ENCODE data around the gene LIME1. TPM values are rescaled to one million over a fixed set of nuclear protein-coding genes. Genes with fewer than 3 reads are reported as not detected.

Gene LIME1
- total RNA-seq, 1 experiment from 2014 or later = 13.5 TPM

DNA sequence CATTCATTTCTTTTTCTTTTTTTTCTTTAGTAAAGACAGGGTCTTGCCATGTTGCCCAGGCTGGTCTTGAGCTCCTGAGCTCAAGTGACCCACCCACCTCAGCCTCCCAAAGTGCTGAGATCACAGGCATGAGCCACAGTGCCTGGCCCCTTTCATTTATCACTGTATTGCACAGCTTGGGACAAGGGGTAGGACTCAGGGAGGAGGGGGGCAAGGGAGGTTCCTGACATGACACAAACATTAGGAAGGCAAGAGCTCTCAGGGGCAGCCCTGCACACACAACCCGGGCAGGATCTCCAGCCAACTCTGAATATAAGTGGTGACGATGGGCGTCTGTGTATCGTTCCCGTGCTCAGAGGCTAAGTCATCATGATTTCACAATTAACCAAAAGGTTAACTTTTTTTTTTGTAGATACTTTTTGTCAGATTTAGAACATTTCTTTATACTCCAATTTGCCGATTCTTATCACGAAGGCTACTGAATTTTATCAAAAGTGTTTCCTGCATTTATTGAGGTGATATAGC is 23.0 kb downstream of the LIME1 start:
- no peak for DNase-seq
- no peak overlapping the region for H3K4me2 ChIP-seq (ENCODE audit: insufficient read depth, insufficient read length, low read length)
- Mint-ChIP-seq H3K4me1 (no peaks in the 10 kb centered on the region), H3K27me3 (ENCODE audit: low read depth) (no peaks in the 10 kb centered on the region; the same call in 1 of the 2 replicates), H3K9me3 (no peaks in the 10 kb centered on the region), H3K27ac (no peak overlapping the region), H3K36me3 (ENCODE audit: insufficient read depth in 1 of 3, low read depth in 3 of 3) (peaks cover 2 to 29% (median 3%) of the 10 kb centered on the region in 3 experiments; a peak in 5 of 7 replicates), H3K4me3 (no peak overlapping the region)
- no peak overlapping the region for H3K4ac ChIP-seq (ENCODE audit: low read depth, low read length)
- H4K5ac ChIP-seq (ENCODE audit: insufficient read length, low read depth, low read length) = no peak overlapping the region
- no peak overlapping the region for H3K14ac ChIP-seq (ENCODE audit: insufficient read depth, low read length)
- H3K79me2 ChIP-seq (ENCODE audit: insufficient read depth, low read length) = no peaks in the 10 kb centered on the region
- H4K20me1 ChIP-seq (ENCODE audit: control insufficient read depth, insufficient read depth, insufficient read length) = no peaks in the 10 kb centered on the region
- no peak overlapping the region for H2BK15ac ChIP-seq (ENCODE audit: low read depth, low read length)
- H3K18ac ChIP-seq (ENCODE audit: insufficient read length, low read depth, low read length) = no peak overlapping the region
- H3K23me2 ChIP-seq (ENCODE audit: insufficient read length, low read depth, low read length, poor library complexity, severe bottlenecking) = no peaks in the 10 kb centered on the region
- H4K91ac ChIP-seq (ENCODE audit: insufficient read length, low read depth, low read length) = no peak overlapping the region
- no peak overlapping the region for H2BK5ac ChIP-seq (ENCODE audit: insufficient read length, low read length)
- no peak overlapping the region for H3K9ac ChIP-seq (ENCODE audit: extremely low read depth, insufficient read length, low read length)
- H2AFZ ChIP-seq (ENCODE audit: low read length) = no peak overlapping the region
- no peaks in the 10 kb centered on the region; the same call in 1 of the 2 replicates for H3K27me3 ChIP-seq (ENCODE audit: insufficient read depth, low read length)
- no peak overlapping the region for H2BK12ac ChIP-seq (ENCODE audit: insufficient read length, low read depth, low read length)
- H4K8ac ChIP-seq (replicated peaks; ENCODE audit: insufficient read length, low read depth, low read length) = no peak overlapping the region
- no peak overlapping the region for H3K23ac ChIP-seq (ENCODE audit: insufficient read length, low read depth, low read length)
- TF ChIP-seq, protein P1, sequence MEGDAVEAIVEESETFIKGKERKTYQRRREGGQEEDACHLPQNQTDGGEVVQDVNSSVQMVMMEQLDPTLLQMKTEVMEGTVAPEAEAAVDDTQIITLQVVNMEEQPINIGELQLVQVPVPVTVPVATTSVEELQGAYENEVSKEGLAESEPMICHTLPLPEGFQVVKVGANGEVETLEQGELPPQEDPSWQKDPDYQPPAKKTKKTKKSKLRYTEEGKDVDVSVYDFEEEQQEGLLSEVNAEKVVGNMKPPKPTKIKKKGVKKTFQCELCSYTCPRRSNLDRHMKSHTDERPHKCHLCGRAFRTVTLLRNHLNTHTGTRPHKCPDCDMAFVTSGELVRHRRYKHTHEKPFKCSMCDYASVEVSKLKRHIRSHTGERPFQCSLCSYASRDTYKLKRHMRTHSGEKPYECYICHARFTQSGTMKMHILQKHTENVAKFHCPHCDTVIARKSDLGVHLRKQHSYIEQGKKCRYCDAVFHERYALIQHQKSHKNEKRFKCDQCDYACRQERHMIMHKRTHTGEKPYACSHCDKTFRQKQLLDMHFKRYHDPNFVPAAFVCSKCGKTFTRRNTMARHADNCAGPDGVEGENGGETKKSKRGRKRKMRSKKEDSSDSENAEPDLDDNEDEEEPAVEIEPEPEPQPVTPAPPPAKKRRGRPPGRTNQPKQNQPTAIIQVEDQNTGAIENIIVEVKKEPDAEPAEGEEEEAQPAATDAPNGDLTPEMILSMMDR (conservative IDR thresholded peaks at IDR 0.05) = no peak
- no peak overlapping the region for H3K56ac ChIP-seq (ENCODE audit: insufficient read length, low read depth, low read length)
- no peak overlapping the region for H3T11ph ChIP-seq (ENCODE audit: low read length)
- H2BK20ac ChIP-seq (ENCODE audit: low read depth, low read length, poor library complexity, severe bottlenecking) = no peak overlapping the region
- H3K4me1 ChIP-seq (ENCODE audit: insufficient read depth, low read length) = no peaks in the 10 kb centered on the region
- no peak overlapping the region for H2BK120ac ChIP-seq (ENCODE audit: low read depth, low read length, poor library complexity, severe bottlenecking)
- no peaks in the 10 kb centered on the region for H3K9me3 ChIP-seq (ENCODE audit: control insufficient read depth, low read depth, low read length)
- WGBS (ENCODE audit: extremely low coverage, insufficient read length, low lambda C conversion rate) = no CpG with 5 or more reads among the region's 7 CpGs
- no peaks in the 10 kb centered on the region for H3K79me1 ChIP-seq (ENCODE audit: insufficient read depth, low read depth, low read length, poor library complexity, severe bottlenecking)
- H3K27ac ChIP-seq (ENCODE audit: insufficient read length, low read depth, low read length) = no peak overlapping the region
- no peak overlapping the region for H2AK5ac ChIP-seq (ENCODE audit: insufficient read length, low read length)
